HepG2 (cell line): ENCODE results near the gene HINT2. TPM values are rescaled to one million over a fixed set of nuclear protein-coding genes. Genes with fewer than 3 reads are reported as not detected.

Experiments
- ARHGAP35 ChIP-seq: sonication (generic); formaldehyde crosslinking; IDR thresholded peaks from 2 replicates; pipeline ENCODE4 v1.9.0; 2022; ENCODE audit warnings: mild to moderate bottlenecking, inconsistent platforms, moderate library complexity, missing genetic modification reagents, borderline replicate concordance
- ARNT2 ChIP-seq: sonication (generic); formaldehyde crosslinking; IDR thresholded peaks from 2 replicates; pipeline ENCODE4 v1.8.0; 2022; ENCODE audit warnings: mild to moderate bottlenecking, low read depth, missing genetic modification reagents, moderate library complexity
- E2F2 ChIP-seq: sonication (generic); formaldehyde crosslinking; IDR thresholded peaks from 2 replicates; pipeline ENCODE4 v1.4.0; 2020; ENCODE audit warnings: missing genetic modification reagents, borderline replicate concordance
- HNRNPLL ChIP-seq: fragments of 200-400 bp; formaldehyde crosslinking; IDR thresholded peaks from 2 replicates; pipeline ENCODE4 v1.6.1; 2017; ENCODE audit warnings: mild to moderate bottlenecking, low read depth, low read length; ENCODE audit not compliant: poor library complexity, severe bottlenecking
- HOXA3 ChIP-seq: sonication (generic); formaldehyde crosslinking; IDR thresholded peaks from 2 replicates; pipeline ENCODE4 v1.5.0; 2020; ENCODE audit warnings: missing genetic modification reagents
- HOXD1 ChIP-seq: sonication (generic); formaldehyde crosslinking; IDR thresholded peaks from 2 replicates; pipeline ENCODE4 v1.5.0; 2020; ENCODE audit warnings: missing genetic modification reagents
- IRF2 ChIP-seq: IDR thresholded peaks from 2 replicates; pipeline ENCODE4 v1.6.1; 2018; ENCODE audit warnings: missing genetic modification reagents, missing compliant biosample characterization
- KAT8 ChIP-seq: IDR thresholded peaks from 2 replicates; pipeline ENCODE4 v1.6.1; 2016; ENCODE audit warnings: missing genetic modification reagents, missing compliant biosample characterization
- NKX3-1 ChIP-seq: sonication (generic); formaldehyde crosslinking; IDR thresholded peaks from 2 replicates; pipeline ENCODE4 v1.5.0; 2020; ENCODE audit warnings: missing genetic modification reagents
- RFXANK ChIP-seq: IDR thresholded peaks from 2 replicates; pipeline ENCODE4 v1.6.1; 2016
- TCF7L2 ChIP-seq: IDR thresholded peaks from 2 replicates; pipeline ENCODE4 v1.6.1; 2011; ENCODE audit warnings: mild to moderate bottlenecking, low read depth, low read length, moderate library complexity
- ZFP82 ChIP-seq: sonication (generic); formaldehyde crosslinking; IDR thresholded peaks from 2 replicates; pipeline ENCODE4 v1.5.1; 2020; ENCODE audit warnings: mild to moderate bottlenecking, missing genetic modification reagents, borderline replicate concordance
- ZNF12 ChIP-seq: sonication (generic); formaldehyde crosslinking; IDR thresholded peaks from 2 replicates; pipeline ENCODE4 v1.5.0; 2020; ENCODE audit warnings: missing genetic modification reagents
- ZNF20 ChIP-seq: sonication (generic); formaldehyde crosslinking; IDR thresholded peaks from 2 replicates; pipeline ENCODE4 v1.4.0; 2020; ENCODE audit warnings: mild to moderate bottlenecking, moderate library complexity, missing genetic modification reagents
- ZNF549 ChIP-seq: sonication (generic); formaldehyde crosslinking; IDR thresholded peaks from 2 replicates; pipeline ENCODE4 v1.5.0; 2020; ENCODE audit warnings: missing genetic modification reagents
- ZNF574 ChIP-seq: sonication (generic); formaldehyde crosslinking; IDR thresholded peaks from 2 replicates; pipeline ENCODE4 v1.4.0; 2020; ENCODE audit warnings: missing genetic modification reagents
- ZNF652 ChIP-seq: IDR thresholded peaks from 2 replicates; pipeline ENCODE4 v1.6.1; 2016; ENCODE audit warnings: low read depth, borderline replicate concordance
- ZNF704 ChIP-seq: sonication (generic); formaldehyde crosslinking; IDR thresholded peaks from 2 replicates; pipeline ENCODE4 v1.8.1; 2023; ENCODE audit warnings: mild to moderate bottlenecking, inconsistent platforms, moderate library complexity, missing genetic modification reagents, borderline replicate concordance
- ZNF710 ChIP-seq: sonication (generic); formaldehyde crosslinking; IDR thresholded peaks from 2 replicates; pipeline ENCODE4 v1.5.0; 2020; ENCODE audit warnings: mild to moderate bottlenecking, missing genetic modification reagents, borderline replicate concordance
- ZNF720 ChIP-seq: sonication (generic); formaldehyde crosslinking; IDR thresholded peaks from 2 replicates; pipeline ENCODE4 v1.4.0; 2020; ENCODE audit warnings: missing genetic modification reagents
- ZNF749 ChIP-seq: sonication (generic); formaldehyde crosslinking; IDR thresholded peaks from 2 replicates; pipeline ENCODE4 v1.8.0; 2022; ENCODE audit warnings: mild to moderate bottlenecking, missing genetic modification reagents, moderate library complexity, borderline replicate concordance
- ZNF768 ChIP-seq: sonication (generic); formaldehyde crosslinking; IDR thresholded peaks from 2 replicates; pipeline ENCODE4 v1.4.0; 2020; ENCODE audit warnings: missing genetic modification reagents
- ZSCAN22 ChIP-seq: sonication (generic); formaldehyde crosslinking; IDR thresholded peaks from 2 replicates; pipeline ENCODE4 v1.4.0; 2020; ENCODE audit warnings: mild to moderate bottlenecking, missing genetic modification reagents
- ZZZ3 ChIP-seq: sonication (generic); formaldehyde crosslinking; IDR thresholded peaks from 2 replicates; pipeline ENCODE4 v1.4.0; 2020; ENCODE audit warnings: missing genetic modification reagents, mild to moderate bottlenecking, borderline replicate concordance
- polyA plus RNA-seq, 8 experiments: library from polyadenylated mRNA; depleted of rRNA in 3 of 8; stranded (reverse) in 7 of 8; unstranded in 1 of 8; fragments of >200 nt; fragmentation: Illumina TruSeq in 4 of 8; extraction: Trizol in 4 of 8; gene quantifications; 2 replicates each; pipeline versions ENCODE4 v1.2.1 to v1.2.3, GENCODE V29; 2011 to 2016; ENCODE audit warnings: low read depth in 4 of 8, missing spikeins in 1 of 8, mixed read lengths in 1 of 8; ENCODE audit not compliant: insufficient read depth in 1 of 8
- total RNA-seq, 5 experiments: library from RNA; depleted of rRNA; stranded (reverse); fragments of >200 nt; fragmentation: Illumina TruSeq; extraction: Trizol; gene quantifications; 2 replicates each; pipeline ENCODE4 v1.2.3, GENCODE V29; 2016; ENCODE audit warnings: low read depth in 1 of 5

Gene HINT2
- total and polyA plus RNA-seq, 2 of the 13 experiments (the other 11 are each of a cell fraction or from before 2014, with no cell fraction given) = 37.9 to 56.2 TPM

GRCh38 chr9:35814106-35814840, 569 bp downstream of the HINT2 start (continued):
- TF ChIP-seq ZNF12 (CRISPR knock-in tag) = no peak
- no peak for TF ChIP-seq ZSCAN22
- TF ChIP-seq ZNF704 = peak; percentile 47; the same call in 1 of the 2 replicates
- peak; percentile 21; the same call in 1 of the 2 replicates for TF ChIP-seq HOXD1 (CRISPR knock-in tag)
- TF ChIP-seq IRF2 (CRISPR knock-in tag) = peak; percentile 45
- no peak for TF ChIP-seq ZZZ3
- TF ChIP-seq ARHGAP35 (CRISPR knock-in tag) = peak; percentile 74; the same call in 1 of the 2 replicates
- TF ChIP-seq TCF7L2 = no peak
- no peak for TF ChIP-seq ZNF749
- peak; percentile 19; the same call in 1 of the 2 replicates for TF ChIP-seq RFXANK (CRISPR knock-in tag)
- TF ChIP-seq ZNF720 = no peak
- TF ChIP-seq ZNF768 (CRISPR knock-in tag) = no peak; the same call in 1 of the 2 replicates
- TF ChIP-seq ZNF574 (CRISPR knock-in tag) = peak; percentile 66; the same call in 1 of the 2 replicates
- TF ChIP-seq ARNT2 (CRISPR knock-in tag) = peak; percentile 74
- TF ChIP-seq ZNF549 = no peak
- TF ChIP-seq KAT8 (CRISPR knock-in tag) = peak; percentile 19; the same call in 1 of the 2 replicates
- TF ChIP-seq ZFP82 = no peak
- TF ChIP-seq NKX3-1 (CRISPR knock-in tag) = peak; percentile 25
- peak; percentile 74 for TF ChIP-seq ZNF652
- TF ChIP-seq HNRNPLL = no peak
- no peak for TF ChIP-seq E2F2 (CRISPR knock-in tag)
- no peak for TF ChIP-seq ZNF20 (CRISPR knock-in tag)
- no peak; the same call in 1 of the 2 replicates for TF ChIP-seq ZNF710 (CRISPR knock-in tag)
- peak; percentile 40; the same call in 1 of the 2 replicates for TF ChIP-seq HOXA3 (CRISPR knock-in tag)
